Ascending aorta (tissue), 2 donors: ENCODE measurements around the gene SMIM38. TPM values are rescaled to one million over a fixed set of nuclear protein-coding genes. Genes with fewer than 3 reads are reported as not detected.

Experiments
- DNase-seq, 2 donors: peaks; one replicate each; pipeline ENCODE4 v3.0.0-alpha.2; 2019; ENCODE audit warnings: low spot score in 2 of 2
- H3K27ac ChIP-seq, 2 donors: fragments of 200-600 bp; sonication (generic); one replicate each; pipeline ENCODE4 v1.5.1; 2016 to 2017; ENCODE audit warnings: mild to moderate bottlenecking in 1 of 2
- H3K27me3 ChIP-seq: fragments of 200-600 bp; sonication (generic); one replicate; pipeline ENCODE4 v1.5.1; 2017
- H3K36me3 ChIP-seq, 2 donors: fragments of 200-600 bp; sonication (generic); one replicate each; pipeline ENCODE4 v1.5.1; 2016
- H3K4me1 ChIP-seq, 2 donors: fragments of 200-600 bp; sonication (generic); one replicate each; pipeline ENCODE4 v1.5.1; 2016 to 2017; ENCODE audit warnings: mild to moderate bottlenecking in 1 of 2
- H3K4me3 ChIP-seq, 2 donors: fragments of 200-600 bp; sonication (generic); one replicate each; pipeline ENCODE4 v1.5.1; 2016 to 2017; ENCODE audit warnings: mild to moderate bottlenecking in 1 of 2
- H3K9me3 ChIP-seq, 2 donors: fragments of 200-600 bp; sonication (generic); one replicate each; pipeline ENCODE4 v1.5.1; 2016
- CTCF ChIP-seq, 3 experiments: fragments of 200-600 bp in 2 of 3; fragments of 450-650 bp in 1 of 3; sonication (generic) in 2 of 3; IDR thresholded peaks; one replicate each; pipeline ENCODE4 v1.5.1; 2016 to 2019; ENCODE audit warnings: antibody characterized with exemption in 3 of 3, mild to moderate bottlenecking in 1 of 3, moderate library complexity in 1 of 3
- intact Hi-C: fragments of 100-400 bp; cut with DNase I; formaldehyde crosslinking; loops from one replicate; pipeline ENCODE4 v1.15.1; 2023
- total RNA-seq: library from RNA; depleted of rRNA; stranded (reverse); fragments of >200 nt; gene quantifications from one replicate; pipeline ENCODE4 v1.1.0, GENCODE V29; 2016

The SMIM38 gene
- total RNA-seq, 1 donor from 2014 or later: 3.1 TPM

- intact Hi-C loops: no loop called here
- Histone ChIP-seq H3K4me1 (peaks cover 0 to 2% of the 10 kb centered on the region in 2 donors), H3K27ac (no peak overlapping the region), H3K9me3 (peaks cover 0 to 5% of the 10 kb centered on the region in 2 donors), H3K36me3 (peaks cover 0 to 14% of the 10 kb centered on the region in 2 donors), H3K4me3 (no peak overlapping the region), H3K27me3 (no peaks in the 10 kb centered on the region)
- DNase-seq: no peak
- no peak for TF ChIP-seq CTCF (IDR thresholded peaks at IDR 0.05)
Measured at GRCh38 chr11:69151836-69152235, 3.9 kb upstream of the SMIM38 start.

- intact Hi-C loops: no loop called here
- no peak for TF ChIP-seq CTCF (IDR thresholded peaks at IDR 0.05)
- Histone ChIP-seq H3K9me3 (no peaks in the 10 kb centered on the region), H3K4me3 (no peak overlapping the region), H3K27ac (no peak overlapping the region), H3K36me3 (peaks cover 0 to 8% of the 10 kb centered on the region in 2 donors), H3K4me1 (peaks cover 3 to 8% of the 10 kb centered on the region in 2 donors), H3K27me3 (no peaks in the 10 kb centered on the region)
- no peak for DNase-seq
Measured at GRCh38 chr11:69152733-69153421, 2.9 kb upstream of the SMIM38 start.

- DNase-seq: no peak
- H3K4me3 ChIP-seq: no peak overlapping the region
- peaks cover 0 to 8% of the 10 kb centered on the region in 2 donors for H3K36me3 ChIP-seq
- H3K9me3 ChIP-seq: no peaks in the 10 kb centered on the region
- no peak overlapping the region for H3K27ac ChIP-seq
- intact Hi-C loops: no loop called here
- TF ChIP-seq CTCF (IDR thresholded peaks at IDR 0.05): no peak
- H3K27me3 ChIP-seq: no peaks in the 10 kb centered on the region
- H3K4me1 ChIP-seq: peaks cover 3 to 8% of the 10 kb centered on the region in 2 donors
Measured at GRCh38 chr11:69153661-69154060, 2.1 kb upstream of the SMIM38 start.

GRCh38 chr11:69154211-69154913, 1.4 kb upstream of the SMIM38 start:
- H3K4me3 ChIP-seq: no peak overlapping the region
- H3K9me3 ChIP-seq: no peaks in the 10 kb centered on the region
- H3K27ac ChIP-seq: no peak overlapping the region
- no peaks in the 10 kb centered on the region for H3K27me3 ChIP-seq
- H3K4me1 ChIP-seq: peaks cover 3 to 8% of the 10 kb centered on the region in 2 donors
- H3K36me3 ChIP-seq: peaks cover 0 to 1% of the 10 kb centered on the region in 2 donors
- TF ChIP-seq CTCF (IDR thresholded peaks at IDR 0.05): no peak
- no peak for DNase-seq
- intact Hi-C loops: no loop called here

GRCh38 chr11:69154938-69155301, 815 bp upstream of the SMIM38 start:
- H3K4me1 ChIP-seq: peaks cover 3 to 8% of the 10 kb centered on the region in 2 donors
- H3K27ac ChIP-seq: no peak overlapping the region
- DNase-seq: no peak
- no peaks in the 10 kb centered on the region for H3K36me3 ChIP-seq
- no peak overlapping the region for H3K4me3 ChIP-seq
- intact Hi-C loops: no loop called here
- TF ChIP-seq CTCF (IDR thresholded peaks at IDR 0.05): no peak
- H3K9me3 ChIP-seq: no peaks in the 10 kb centered on the region
- H3K27me3 ChIP-seq: no peaks in the 10 kb centered on the region
